A549 (cell line): ENCODE data around the gene LHFPL2. TPM values are rescaled to one million over a fixed set of nuclear protein-coding genes. Genes with fewer than 3 reads are reported as not detected.
A peak's percentile ranks its signal among the peaks of the same experiment; 100 is the strongest.

Source experiments
- ATAC-seq, 2 experiments: fragments of 200-7000 bp in 1 of 2; fragments of >200 bp in 1 of 2; cut with Nextera tagmentation in 1 of 2; cut with Tn5 transposase in 1 of 2; 3 replicates each; pipeline versions ENCODE4 v1.8.0 to v1.9.1; 2018 to 2020; ENCODE audit warnings: mild to moderate bottlenecking in 1 of 2, moderate library complexity in 1 of 2
- CTCF ChIA-PET: fragments of 300-600 bp; sonication (Branson Sonifier 250); formaldehyde crosslinking; extraction: SDS; loops from one replicate; lab custom pipeline; 2021; ENCODE audit warnings: antibody characterized with exemption, inconsistent platforms; lab: Yijun Ruan, JAX
- POLR2A ChIA-PET: fragments of 350-600 bp; formaldehyde crosslinking; extraction: SDS; loops from one replicate; lab custom pipeline; 2021; ENCODE audit warnings: antibody characterized with exemption, inconsistent platforms; lab: Yijun Ruan, JAX
- DNase-seq, 2 experiments: peaks; one replicate each; pipeline versions ENCODE4 v3.0.0 to v3.0.0-alpha.2; 2011 to 2016; ENCODE audit warnings: low read depth in 1 of 2, low spot score in 1 of 2
- FAIRE-seq: peaks from 2 replicates; lab custom pipeline; 2011; peaks lifted over from hg19 to GRCh38; lab: Jason Lieb, UNC
- H3K27ac ChIP-seq, 2 experiments: fragments of >200 bp; sonication (Bioruptor Twin); formaldehyde crosslinking; 3 replicates each; pipeline ENCODE4 v1.5.1; 2016 to 2017
- H3K4me1 ChIP-seq: fragments of >200 bp; sonication (Bioruptor Twin); formaldehyde crosslinking; 3 replicates; pipeline ENCODE4 v1.6.1; 2016
- H3K4me2 ChIP-seq: fragments of >200 bp; sonication (Bioruptor Twin); formaldehyde crosslinking; 3 replicates; pipeline ENCODE4 v1.6.1; 2016
- H3K4me3 ChIP-seq: fragments of >200 bp; sonication (Bioruptor Twin); formaldehyde crosslinking; 3 replicates; pipeline ENCODE4 v1.5.1; 2016
- H3K9me3 ChIP-seq: fragments of >200 bp; sonication (Bioruptor Twin); formaldehyde crosslinking; 3 replicates; pipeline ENCODE4 v1.6.1; 2016
- BHLHE40 ChIP-seq: IDR thresholded peaks from 2 replicates; pipeline ENCODE4 v1.6.1; 2012; ENCODE audit warnings: low read depth, low read length, inconsistent platforms
- CBX8 ChIP-seq: fragments of 200-600 bp; sonication (generic); IDR thresholded peaks from 2 replicates; pipeline ENCODE4 v1.6.1; 2016
- CHD2 ChIP-seq: fragments of 150-350 bp; IDR thresholded peaks from 2 replicates; pipeline ENCODE4 v1.6.1; 2014; ENCODE audit warnings: low read length; ENCODE audit not compliant: partially characterized antibody
- CHD4 ChIP-seq: fragments of 200-600 bp; sonication (generic); IDR thresholded peaks from 2 replicates; pipeline ENCODE4 v1.6.1; 2016; ENCODE audit warnings: antibody characterized with exemption, mild to moderate bottlenecking, borderline replicate concordance
- CTCF ChIP-seq: fragments of >200 bp; sonication (Bioruptor Twin); formaldehyde crosslinking; IDR thresholded peaks from 3 replicates; pipeline ENCODE4 v1.5.1; 2016
- EP300 ChIP-seq, 2 experiments: fragments of >200 bp; sonication (Bioruptor Twin); formaldehyde crosslinking; IDR thresholded peaks; 2 replicates in 1 of 2; 3 replicates in 1 of 2; pipeline ENCODE4 v1.6.1; 2016 to 2017
- FOSL2 ChIP-seq, 2 experiments: fragments of 450-650 bp in 1 of 2; fragments of >200 bp in 1 of 2; sonication (Bioruptor Twin) in 1 of 2; formaldehyde crosslinking; IDR thresholded peaks; 2 replicates each; pipeline versions ENCODE4 v1.5.0 to v1.6.1; 2016 to 2020; ENCODE audit warnings: mild to moderate bottlenecking in 1 of 2, moderate library complexity in 1 of 2
- FOXS1 ChIP-seq: fragments of 250-450 bp; sonication (Bioruptor Pico); IDR thresholded peaks from 2 replicates; pipeline ENCODE4 v1.5.0; 2020; ENCODE audit warnings: mild to moderate bottlenecking, moderate library complexity
- GATA3 ChIP-seq: IDR thresholded peaks from 2 replicates; pipeline ENCODE4 v1.6.1; 2012; ENCODE audit warnings: borderline replicate concordance
- HES2 ChIP-seq: fragments of >200 bp; sonication (Bioruptor Twin); formaldehyde crosslinking; IDR thresholded peaks from 2 replicates; pipeline ENCODE4 v1.6.1; 2016
- HMGXB4 ChIP-seq: fragments of 250-450 bp; sonication (Bioruptor Pico); IDR thresholded peaks from 2 replicates; pipeline ENCODE4 v1.5.0; 2021; ENCODE audit warnings: mild to moderate bottlenecking, moderate library complexity, borderline replicate concordance
- HOXB13 ChIP-seq: fragments of 250-450 bp; sonication (Bioruptor Pico); IDR thresholded peaks from 2 replicates; pipeline ENCODE4 v1.5.0; 2020; ENCODE audit warnings: low read depth, mild to moderate bottlenecking, moderate library complexity
- HOXB5 ChIP-seq: fragments of 250-450 bp; sonication (Bioruptor Pico); IDR thresholded peaks from 2 replicates; pipeline ENCODE4 v1.5.0; 2020; ENCODE audit warnings: mild to moderate bottlenecking, moderate library complexity
- KDM5A ChIP-seq: fragments of 200-600 bp; sonication (generic); IDR thresholded peaks from 2 replicates; pipeline ENCODE4 v1.6.1; 2016; ENCODE audit warnings: antibody characterized with exemption, mild to moderate bottlenecking
- MAFK ChIP-seq: fragments of 450-650 bp; IDR thresholded peaks from 2 replicates; pipeline ENCODE4 v1.6.1; 2014; ENCODE audit not compliant: partially characterized antibody
- MAX ChIP-seq: IDR thresholded peaks from 2 replicates; pipeline ENCODE4 v1.6.1; 2012
- RAD21 ChIP-seq, 2 experiments: fragments of >200 bp in 1 of 2; sonication (Bioruptor Twin) in 1 of 2; formaldehyde crosslinking in 1 of 2; IDR thresholded peaks in 1 of 2; conservative IDR thresholded peaks in 1 of 2; 2 replicates in 1 of 2; 3 replicates in 1 of 2; pipeline ENCODE4 v1.6.1; 2012 to 2018; ENCODE audit warnings: inconsistent platforms in 1 of 2
- REST ChIP-seq: fragments of 200-600 bp; sonication (generic); IDR thresholded peaks from 2 replicates; pipeline ENCODE4 v1.6.1; 2016; ENCODE audit warnings: antibody characterized with exemption, mild to moderate bottlenecking, moderate library complexity
- SMC3 ChIP-seq: fragments of >200 bp; sonication (Bioruptor Twin); formaldehyde crosslinking; IDR thresholded peaks from 3 replicates; pipeline ENCODE4 v1.6.1; 2018; ENCODE audit warnings: inconsistent platforms
- USF2 ChIP-seq: fragments of 450-650 bp; IDR thresholded peaks from 2 replicates; pipeline ENCODE4 v1.6.1; 2014; ENCODE audit warnings: antibody characterized with exemption
- ZFP36 ChIP-seq: fragments of 450-650 bp; IDR thresholded peaks from 2 replicates; pipeline ENCODE4 v1.6.1; 2014; ENCODE audit warnings: borderline replicate concordance; ENCODE audit not compliant: partially characterized antibody
- WGBS: methylation state at CpG from one replicate; pipeline ENCODE4 v1.1.6; 2017; ENCODE audit errors: missing lambda C conversion rate; 5-methylcytosine and 5-hydroxymethylcytosine counted together
- polyA plus RNA-seq, 4 experiments: library from polyadenylated mRNA; depleted of rRNA in 3 of 4; stranded (reverse); fragments of >200 nt; fragmentation: RNase III in 1 of 4; extraction: RNeasy Plus Mini Kit Qiagen cat#74134 plus additional on column Dnase treatment in 1 of 4; gene quantifications; 2 replicates in 3 of 4; 3 replicates in 1 of 4; pipeline ENCODE4 v1.2.3, GENCODE V29; 2011 to 2017

Gene LHFPL2
- polyA plus RNA-seq, 2 of the 4 experiments (the other 2 are of a cell fraction), result 24.9 to 41.7 TPM

- 82% methylated on average over 1 of the region's 1 CpG for WGBS
Observed at GRCh38 chr5:78661044-78661443, 12.5 kb upstream of the LHFPL2 start.

GRCh38 chr5:78660401-78660800, 11.8 kb upstream of the LHFPL2 start:
- ChIA-PET POLR2A (interaction anchor here (1.2 kb wide), 1 partner anchor 12 kb away, joined by 3 read pairs; the partner anchor contains the start of gene LHFPL2), CTCF (no interaction called here)
- no peak for DNase-seq
- peak overlapping the region; percentile 27 to 51; a peak in 4 of 6 replicates for H3K27ac ChIP-seq
- no peak for FAIRE-seq
- ATAC-seq, result no peak
- peaks cover 22% of the 10 kb centered on the region for H3K4me1 ChIP-seq
- peak overlapping the region; percentile 18 for H3K4me2 ChIP-seq
- TF ChIP-seq CHD4 (no peak), REST (no peak), MAX (no peak), GATA3 (no peak), HOXB5 (CRISPR knock-in tag) (no peak), CHD2 (no peak), HOXB13 (no peak), ZFP36 (no peak)
- H3K4me3 ChIP-seq, result no peak overlapping the region
- H3K9me3 ChIP-seq, result no peaks in the 10 kb centered on the region
- WGBS, result 45% methylated on average over 1 of the region's 1 CpG

More at GRCh38 chr5:78661044-78661443, 12.5 kb upstream of the LHFPL2 start:
- ATAC-seq (no peak), DNase-seq (no peak), FAIRE-seq (no peak)
- Histone ChIP-seq H3K4me3 (no peak overlapping the region), H3K27ac (peak overlapping the region in 1 of 2 experiments; percentile 51; a peak in 1 of 6 replicates), H3K9me3 (no peaks in the 10 kb centered on the region), H3K4me1 (peaks cover 29% of the 10 kb centered on the region), H3K4me2 (no peak overlapping the region)
- ChIA-PET CTCF (no interaction called here), POLR2A (interaction anchor here (1.2 kb wide), 1 partner anchor 12 kb away, joined by 3 read pairs; the partner anchor contains the start of gene LHFPL2)
- no peak for TF ChIP-seq FOXS1 (CRISPR knock-in tag)
- TF ChIP-seq HOXB13, result no peak
- no peak for TF ChIP-seq BHLHE40
- no peak for TF ChIP-seq KDM5A
- TF ChIP-seq MAFK, result no peak
- no peak for TF ChIP-seq RAD21 (conservative IDR thresholded peaks at IDR 0.05 in 1 of 2, IDR thresholded peaks at IDR 0.05 in 1 of 2)
- no peak for TF ChIP-seq SMC3
- TF ChIP-seq, all 56 proteins: peak for 0

GRCh38 chr5:78659714-78660113, 11.1 kb upstream of the LHFPL2 start:
- peak in 1 of 2 experiments; percentile 54 for DNase-seq

More at GRCh38 chr5:78659714-78660113, 11.1 kb upstream of the LHFPL2 start:
- peak overlapping the region; percentile 18 for H3K4me2 ChIP-seq
- POLR2A ChIA-PET, result interaction anchor here (1.3 kb wide), 1 partner anchor 11 kb away, joined by 6 read pairs; the partner anchor contains the start of gene LHFPL2
- TF ChIP-seq CBX8 (no peak), EP300 (IDR thresholded peaks at IDR 0.05) (0 out of 5 replicates have a peak, but pooled peaks of 1 of the 2 experiments have one; percentile 25), FOSL2 (IDR thresholded peaks at IDR 0.05) (no peak), FOSL2 (CRISPR knock-in tag; IDR thresholded peaks at IDR 0.05) (peak; percentile 28; the same call in 1 of the 2 replicates), CTCF (no peak), HMGXB4 (no peak), GATA3 (peak; percentile 57; the same call in 1 of the 2 replicates), USF2 (no peak), HES2 (no peak), MAFK (peak; percentile 86)
- peak overlapping the region; percentile 27 to 51; a peak in 4 of 6 replicates for H3K27ac ChIP-seq
- peak in 1 of 2 experiments; percentile 35; a peak in 3 of 6 replicates for ATAC-seq
- CTCF ChIA-PET, result interaction anchor here (1.3 kb wide), 1 partner anchor 10 kb away, joined by 5 read pairs; no protein-coding TSS in a partner anchor
- WGBS, result 29% methylated on average over 3 of the region's 3 CpGs
- H3K9me3 ChIP-seq, result no peaks in the 10 kb centered on the region
- peaks cover 20% of the 10 kb centered on the region for H3K4me1 ChIP-seq
- FAIRE-seq, result no peak
- H3K4me3 ChIP-seq, result no peak overlapping the region
